Measurements from ENCODE around the gene ZNF789.
A peak's percentile ranks its signal among the peaks of the same experiment; 100 is the strongest.

ZNF789 gene

GRCh38 chr7:99504281-99504602 lies 31.6 kb downstream of the ZNF789 start:
- Histone ChIP-seq H3K23ac (ENCODE audit: low read depth, low read length, poor library complexity) (peak overlapping the region; percentile 58), H3K18ac (ENCODE audit: low read length) (peak overlapping the region; percentile 74), H3K27ac (replicated peaks; ENCODE audit: low read length) (peak overlapping the region; percentile 9), H4K91ac (ENCODE audit: low read depth, low read length, poor library complexity) (no peak overlapping the region), H3K4ac (ENCODE audit: low read length) (no peak overlapping the region), H3K4me2 (ENCODE audit: insufficient read depth, low read length, poor library complexity, severe bottlenecking) (peak overlapping the region; percentile 60), H3K4me3 (ENCODE audit: low read length in 2 of 2) (peak overlapping the region; percentile 82 to 88), H4K8ac (ENCODE audit: low read depth, low read length) (no peak overlapping the region), H3K79me1 (ENCODE audit: low read depth, low read length) (peaks cover 7% of the 10 kb centered on the region), H3K14ac (ENCODE audit: low read length) (no peak overlapping the region), H3K9me3 (replicated peaks in 1 of 2; ENCODE audit: control insufficient read depth in 2 of 2, insufficient read depth in 1 of 2, low read depth in 1 of 2, low read length in 2 of 2) (no peaks in the 10 kb centered on the region), H2AK5ac (ENCODE audit: low read depth, low read length) (no peak overlapping the region), H2BK5ac (ENCODE audit: low read length) (peak overlapping the region; percentile 92), H3K36me3 (replicated peaks in 1 of 2; ENCODE audit: control insufficient read depth in 2 of 2, insufficient read depth in 2 of 2, low read length in 2 of 2) (peaks cover 4 to 13% of the 10 kb centered on the region in 2 donors), H2BK12ac (ENCODE audit: low read length) (no peak overlapping the region), H3K27me3 (ENCODE audit: control insufficient read depth in 3 of 3, insufficient read depth in 3 of 3, low read depth in 1 of 3, low read length in 3 of 3) (no peaks in the 10 kb centered on the region), H3K9ac (ENCODE audit: low read depth, low read length, poor library complexity) (peak overlapping the region; percentile 38), H2BK120ac (ENCODE audit: low read depth, low read length) (no peak overlapping the region), H3K4me1 (ENCODE audit: control insufficient read depth in 2 of 2, insufficient read depth in 1 of 2, low read depth in 1 of 2, low read length in 2 of 2) (peaks cover 6 to 8% of the 10 kb centered on the region in 2 donors), H2BK15ac (ENCODE audit: low read length) (peak overlapping the region; percentile 64), H2AFZ (ENCODE audit: low read length) (peak overlapping the region; percentile 97)
- WGBS, 2 donors (ENCODE audit: extremely low coverage in 2 of 2, insufficient read length in 2 of 2, insufficient replicate concordance in 1 of 2): no CpG with 5 or more reads among the region's 19 CpGs
- no peak for DNase-seq (ENCODE audit: low spot score)

- H2AK5ac ChIP-seq (ENCODE audit: low read depth, low read length): peak within 1 kb of the TSS; percentile 75
- DNase-seq (ENCODE audit: low spot score): peak; percentile 98
- no peak within 1 kb of the TSS for H2BK120ac ChIP-seq (ENCODE audit: low read depth, low read length)
- peaks cover 6 to 8% of the 10 kb centered on the region in 2 donors for H3K4me1 ChIP-seq (ENCODE audit: control insufficient read depth in 2 of 2, insufficient read depth in 1 of 2, low read depth in 1 of 2, low read length in 2 of 2)
- H3K4me2 ChIP-seq (ENCODE audit: insufficient read depth, low read length, poor library complexity, severe bottlenecking): peak within 1 kb of the TSS; percentile 71
- peak within 1 kb of the TSS; percentile 84 for H4K8ac ChIP-seq (ENCODE audit: low read depth, low read length)
- peaks cover 4% of the 10 kb centered on the region for H3K79me1 ChIP-seq (ENCODE audit: low read depth, low read length)
- peaks cover 4 to 15% of the 10 kb centered on the region in 2 donors for H3K36me3 ChIP-seq (replicated peaks in 1 of 2; ENCODE audit: control insufficient read depth in 2 of 2, insufficient read depth in 2 of 2, low read length in 2 of 2)
- no peak within 1 kb of the TSS for H3K14ac ChIP-seq (ENCODE audit: low read length)
- no peak within 1 kb of the TSS for H2BK12ac ChIP-seq (ENCODE audit: low read length)
- peak within 1 kb of the TSS; percentile 97 for H3K9ac ChIP-seq (ENCODE audit: low read depth, low read length, poor library complexity)
- H3K27me3 ChIP-seq (ENCODE audit: control insufficient read depth in 3 of 3, insufficient read depth in 3 of 3, low read depth in 1 of 3, low read length in 3 of 3): no peaks in the 10 kb centered on the region
- H3K4ac ChIP-seq (ENCODE audit: low read length): no peak within 1 kb of the TSS
- H2BK15ac ChIP-seq (ENCODE audit: low read length): peak within 1 kb of the TSS; percentile 64
- H2BK5ac ChIP-seq (ENCODE audit: low read length): peak within 1 kb of the TSS; percentile 92
- peak within 1 kb of the TSS; percentile 91 for H3K23ac ChIP-seq (ENCODE audit: low read depth, low read length, poor library complexity)
- peak within 1 kb of the TSS; percentile 96 for H3K18ac ChIP-seq (ENCODE audit: low read length)
- WGBS, 2 donors (ENCODE audit: extremely low coverage in 2 of 2, insufficient read length in 2 of 2, insufficient replicate concordance in 1 of 2): no CpG with 5 or more reads among the region's 53 CpGs
- H3K9me3 ChIP-seq (replicated peaks in 1 of 2; ENCODE audit: control insufficient read depth in 2 of 2, insufficient read depth in 1 of 2, low read depth in 1 of 2, low read length in 2 of 2): no peaks in the 10 kb centered on the region
- peak within 1 kb of the TSS; percentile 94 for H3K27ac ChIP-seq (replicated peaks; ENCODE audit: low read length)
- H2AFZ ChIP-seq (ENCODE audit: low read length): peak within 1 kb of the TSS; percentile 97
- peak within 1 kb of the TSS; percentile 82 to 88 for H3K4me3 ChIP-seq (ENCODE audit: low read length in 2 of 2)
- no peak within 1 kb of the TSS for H4K91ac ChIP-seq (ENCODE audit: low read depth, low read length, poor library complexity)
Measured at GRCh38 chr7:99504603-99505323, 32.1 kb downstream of the ZNF789 start, which contains the start of gene ZKSCAN5. ZKSCAN5 (plus strand) TSS chr7:99504662; CDS start chr7:99506045, 1,383 bp downstream.

DNA sequence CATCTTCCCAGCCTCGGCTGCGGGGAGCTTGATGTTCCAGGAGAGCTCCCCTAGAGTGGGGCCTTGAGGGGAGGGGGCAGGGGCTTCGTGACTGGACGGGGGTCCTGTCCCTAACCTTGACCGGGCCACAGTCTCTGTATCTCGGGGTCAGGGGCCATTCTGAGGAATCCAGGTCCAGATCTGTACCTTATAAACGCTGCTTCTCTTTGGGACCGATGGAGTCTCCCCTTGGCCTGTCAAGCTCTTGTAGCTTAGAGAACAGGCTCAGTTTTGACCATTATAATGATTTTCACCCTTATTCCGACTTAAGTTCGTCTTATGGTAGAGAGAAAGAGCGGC lies 32.6 kb downstream of the ZNF789 start:
- no CpG with 5 or more reads among the region's 11 CpGs for WGBS, 2 donors (ENCODE audit: extremely low coverage in 2 of 2, insufficient read length in 2 of 2, insufficient replicate concordance in 1 of 2)
- Histone ChIP-seq H3K18ac (ENCODE audit: low read length) (peak overlapping the region; percentile 41), H3K36me3 (replicated peaks in 1 of 2; ENCODE audit: control insufficient read depth in 2 of 2, insufficient read depth in 2 of 2, low read length in 2 of 2) (peaks cover 4 to 19% of the 10 kb centered on the region in 2 donors), H2AFZ (ENCODE audit: low read length) (peak overlapping the region; percentile 97), H2AK5ac (ENCODE audit: low read depth, low read length) (no peak overlapping the region), H3K4ac (ENCODE audit: low read length) (no peak overlapping the region), H3K27ac (replicated peaks; ENCODE audit: low read length) (peak overlapping the region; percentile 16), H3K9ac (ENCODE audit: low read depth, low read length, poor library complexity) (peak overlapping the region; percentile 97), H2BK15ac (ENCODE audit: low read length) (no peak overlapping the region), H4K91ac (ENCODE audit: low read depth, low read length, poor library complexity) (no peak overlapping the region), H2BK120ac (ENCODE audit: low read depth, low read length) (no peak overlapping the region), H3K79me1 (ENCODE audit: low read depth, low read length) (peaks cover 3% of the 10 kb centered on the region), H3K4me1 (ENCODE audit: control insufficient read depth in 2 of 2, insufficient read depth in 1 of 2, low read depth in 1 of 2, low read length in 2 of 2) (peaks cover 6 to 8% of the 10 kb centered on the region in 2 donors), H2BK5ac (ENCODE audit: low read length) (peak overlapping the region; percentile 92), H3K4me3 (ENCODE audit: low read length in 2 of 2) (peak overlapping the region; percentile 82 to 88), H3K14ac (ENCODE audit: low read length) (no peak overlapping the region), H3K27me3 (ENCODE audit: control insufficient read depth in 3 of 3, insufficient read depth in 3 of 3, low read depth in 1 of 3, low read length in 3 of 3) (no peaks in the 10 kb centered on the region), H3K23ac (ENCODE audit: low read depth, low read length, poor library complexity) (peak overlapping the region; percentile 91), H2BK12ac (ENCODE audit: low read length) (no peak overlapping the region), H3K4me2 (ENCODE audit: insufficient read depth, low read length, poor library complexity, severe bottlenecking) (peak overlapping the region; percentile 71), H4K8ac (ENCODE audit: low read depth, low read length) (peak overlapping the region; percentile 82), H3K9me3 (replicated peaks in 1 of 2; ENCODE audit: control insufficient read depth in 2 of 2, insufficient read depth in 1 of 2, low read depth in 1 of 2, low read length in 2 of 2) (no peaks in the 10 kb centered on the region)
- DNase-seq (ENCODE audit: low spot score): no peak

DNA sequence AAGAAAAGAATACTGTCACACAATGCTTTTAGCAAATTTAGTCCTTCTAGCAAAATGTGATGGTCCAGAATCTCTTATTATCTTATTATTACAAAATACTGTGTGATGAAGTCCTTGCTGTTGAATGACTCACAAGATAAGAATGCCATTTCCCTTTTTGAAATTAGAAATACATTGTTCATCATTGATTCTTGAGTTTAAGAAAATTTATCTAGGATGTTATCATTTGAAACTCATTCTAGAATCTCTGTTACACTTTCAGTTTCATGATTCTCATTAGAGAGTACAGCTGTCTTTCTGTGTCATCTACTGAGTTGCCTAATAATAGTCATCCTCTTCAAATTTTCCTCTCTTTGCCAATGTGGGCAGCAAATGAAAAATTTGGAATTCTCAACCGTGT lies 41.4 kb downstream of the ZNF789 start:
- Histone ChIP-seq H4K8ac (ENCODE audit: low read depth, low read length) (no peak overlapping the region), H2BK15ac (ENCODE audit: low read length) (no peak overlapping the region), H3K79me1 (ENCODE audit: low read depth, low read length) (peaks cover 6% of the 10 kb centered on the region), H2BK5ac (ENCODE audit: low read length) (no peak overlapping the region), H3K18ac (ENCODE audit: low read length) (no peak overlapping the region), H3K4me3 (ENCODE audit: low read length in 2 of 2) (no peak overlapping the region), H3K23ac (ENCODE audit: low read depth, low read length, poor library complexity) (no peak overlapping the region), H3K4me2 (ENCODE audit: insufficient read depth, low read length, poor library complexity, severe bottlenecking) (no peak overlapping the region), H3K4ac (ENCODE audit: low read length) (no peak overlapping the region), H3K9me3 (replicated peaks in 1 of 2; ENCODE audit: control insufficient read depth in 2 of 2, insufficient read depth in 1 of 2, low read depth in 1 of 2, low read length in 2 of 2) (no peaks in the 10 kb centered on the region), H4K91ac (ENCODE audit: low read depth, low read length, poor library complexity) (no peak overlapping the region), H2AFZ (ENCODE audit: low read length) (no peak overlapping the region), H3K4me1 (ENCODE audit: control insufficient read depth in 2 of 2, insufficient read depth in 1 of 2, low read depth in 1 of 2, low read length in 2 of 2) (no peaks in the 10 kb centered on the region), H2BK12ac (ENCODE audit: low read length) (no peak overlapping the region), H2AK5ac (ENCODE audit: low read depth, low read length) (no peak overlapping the region), H3K14ac (ENCODE audit: low read length) (no peak overlapping the region), H3K27me3 (ENCODE audit: control insufficient read depth in 3 of 3, insufficient read depth in 3 of 3, low read depth in 1 of 3, low read length in 3 of 3) (no peaks in the 10 kb centered on the region), H3K9ac (ENCODE audit: low read depth, low read length, poor library complexity) (no peak overlapping the region), H2BK120ac (ENCODE audit: low read depth, low read length) (no peak overlapping the region), H3K27ac (replicated peaks; ENCODE audit: low read length) (no peak overlapping the region), H3K36me3 (replicated peaks in 1 of 2; ENCODE audit: control insufficient read depth in 2 of 2, insufficient read depth in 2 of 2, low read length in 2 of 2) (peaks cover 20 to 69% of the 10 kb centered on the region in 2 donors)
- no CpG with 5 or more reads among the region's 1 CpG for WGBS, 2 donors (ENCODE audit: extremely low coverage in 2 of 2, insufficient read length in 2 of 2, insufficient replicate concordance in 1 of 2)
- no peak for DNase-seq (ENCODE audit: low spot score)
